H1 (cell line): ENCODE measurements around the gene EIPR1. TPM values are rescaled to one million over a fixed set of nuclear protein-coding genes. Genes with fewer than 3 reads are reported as not detected.

Experiments
- CHD1 ChIP-seq: IDR thresholded peaks from 2 replicates; pipeline ENCODE4 v1.6.1; 2012; ENCODE audit warnings: low read depth, low read length, improper control_type of control experiment
- KDM1A ChIP-seq: fragments of 200-600, 300-600 bp; sonication (generic); IDR thresholded peaks from 2 replicates; pipeline ENCODE4 v1.7.1; 2016; ENCODE audit warnings: mild to moderate bottlenecking, low read length, borderline replicate concordance
- SIX5 ChIP-seq: IDR thresholded peaks from 2 replicates; pipeline ENCODE4 v1.6.1; 2011; ENCODE audit warnings: mild to moderate bottlenecking, low read depth, low read length
- SP4 ChIP-seq: IDR thresholded peaks from 2 replicates; pipeline ENCODE4 v1.6.1; 2012; ENCODE audit warnings: low read length, inconsistent platforms
- TAF7 ChIP-seq: optimal IDR thresholded peaks from 2 replicates; pipeline ENCODE3; 2011; ENCODE audit warnings: low read depth, mild to moderate bottlenecking, inconsistent platforms, low read length, moderate library complexity, borderline replicate concordance
- polyA plus RNA-seq, 7 experiments: library from polyadenylated mRNA; depleted of rRNA in 3 of 7; stranded (reverse) in 5 of 7; unstranded in 2 of 7; fragments of >200 nt in 5 of 7; fragments of 200-250 nt in 2 of 7; gene quantifications; 1 replicate in 5 of 7; 2 replicates in 1 of 7; 4 replicates in 1 of 7; pipeline versions ENCODE4 v1.2.1 to v1.2.3, GENCODE V29; 2011 to 2013; ENCODE audit warnings: missing spikeins in 2 of 7, mixed read lengths in 2 of 7
- total RNA-seq: library from RNA; stranded (reverse); fragmentation: NEBNext Ultra II Directional; extraction: Animal tissue kit (Norgen Biotek cat#: 25700); gene quantifications from 2 replicates; pipeline ENCODE4 v1.2.1, GENCODE V29; 2021

The EIPR1 gene
- total and polyA plus RNA-seq, 2 of the 8 experiments (the other 6 are each of a cell fraction or from before 2014, with no cell fraction given), result 26.3 to 56.4 TPM

DNA sequence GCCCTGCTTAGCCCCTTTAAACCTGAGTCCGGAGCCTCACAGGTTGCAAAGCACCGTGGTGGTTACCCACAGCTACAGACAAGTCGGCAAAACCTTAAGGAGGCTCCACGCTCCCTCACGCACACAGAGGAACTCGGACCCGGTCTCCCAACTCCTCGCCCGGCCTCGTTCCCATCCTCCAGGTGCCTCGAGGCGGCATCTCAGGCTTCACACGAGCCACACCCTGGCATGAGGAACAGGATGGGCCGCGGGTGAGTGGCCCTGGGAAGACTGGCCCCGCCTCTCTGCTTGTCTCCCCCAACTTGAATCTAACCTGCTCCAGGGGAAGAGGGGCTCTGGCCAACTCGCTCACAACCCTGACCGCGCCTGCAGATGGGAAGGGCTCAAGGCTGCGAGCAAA lies 97.4 kb downstream of the EIPR1 start (continued):
- TF ChIP-seq CHD1 (no peak), SIX5 (no peak), SP4 (no peak), TAF7 (no peak), KDM1A (no peak)
